HG02798 (cell line): Measurements from ENCODE around the gene CAPN8.

ENCODE experiments used
- ATAC-seq: cut with Tn5 transposase; IDR thresholded peaks from one replicate; pipeline ENCODE4 v1.9.1; 2021; ENCODE audit warnings: mild to moderate bottlenecking; ENCODE audit not compliant: unreplicated experiment, poor library complexity

Gene CAPN8

DNA sequence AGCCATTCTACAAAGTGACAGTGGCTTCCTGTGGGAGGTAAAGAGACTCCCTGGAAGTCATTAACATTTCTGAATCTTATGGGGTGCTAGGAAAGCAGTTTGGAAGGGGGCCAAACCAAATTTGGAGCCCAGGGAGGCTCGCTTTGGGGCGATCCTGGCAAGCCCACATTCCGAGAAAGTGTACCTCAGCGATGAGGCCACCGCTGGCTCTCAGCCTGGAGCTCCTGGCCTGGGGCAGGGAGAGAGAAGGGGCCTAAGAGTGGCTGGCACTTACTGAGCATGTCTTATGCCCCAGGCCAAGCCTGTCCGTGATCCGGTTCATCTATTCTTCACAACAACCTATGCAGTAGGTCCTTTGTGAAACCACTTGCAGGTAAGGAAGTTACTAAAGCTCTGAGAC lies 173.5 kb downstream of the CAPN8 start:
- ATAC-seq: no peak
